ENCODE data around the gene UPP1. TPM values are rescaled to one million over a fixed set of nuclear protein-coding genes. Genes with fewer than 3 reads are reported as not detected.

Gene UPP1
- total RNA-seq, 4 donors from 2014 or later = 7.1 to 26.8 (median 10.6) TPM

DNA sequence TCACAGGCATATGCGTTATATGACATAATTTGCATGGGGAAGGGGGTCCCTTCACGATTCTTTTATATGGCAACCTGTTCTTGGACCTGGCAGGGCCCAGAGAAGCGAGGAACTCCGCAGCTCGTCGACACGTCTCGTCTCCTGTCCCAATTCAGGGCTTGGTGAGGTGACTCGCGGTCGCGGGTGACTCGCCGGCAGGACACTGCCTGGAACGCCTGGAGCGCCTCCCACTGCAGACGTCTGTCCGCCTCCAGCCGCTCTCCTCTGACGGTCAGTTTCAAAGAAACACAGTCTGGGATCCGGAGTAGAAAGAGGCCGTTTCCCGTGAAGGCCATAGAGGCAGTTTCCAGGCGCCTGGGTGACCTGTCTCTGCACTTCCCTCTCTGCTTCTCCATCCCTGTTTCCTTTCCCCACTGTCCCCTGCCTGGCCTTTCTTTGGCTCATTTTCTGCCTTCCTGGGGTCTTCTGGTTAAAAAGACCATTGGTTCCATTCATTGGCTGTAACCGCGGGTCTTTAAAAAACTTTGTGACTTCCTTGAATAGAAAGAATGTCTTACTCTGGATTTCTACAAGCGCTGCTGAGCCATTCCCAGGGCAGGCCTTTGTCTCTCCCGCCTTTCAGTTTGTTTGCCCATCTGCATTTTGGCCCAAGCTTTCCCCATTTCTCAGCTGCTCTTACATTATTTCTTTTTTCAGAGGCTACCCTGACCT lies 1.2 kb downstream of the UPP1 start:
- no peaks in the 10 kb centered on the region for H3K27me3 ChIP-seq
- peak overlapping the region; percentile 85 to 90 (median 86) for H3K27ac ChIP-seq (replicated peaks in 1 of 4)
- WGBS = 61% methylated on average over 27 of the region's 28 CpGs
- H3K9me3 ChIP-seq = no peaks in the 10 kb centered on the region
- H3K4me3 ChIP-seq = peak overlapping the region; percentile 71 to 94 (median 90)
- peaks cover 25 to 38% (median 28%) of the 10 kb centered on the region in 4 donors for H3K4me1 ChIP-seq
- TF ChIP-seq POLR2AphosphoS5 (IDR thresholded peaks at IDR 0.05) = peak in 1 of 2 donors; percentile 18
- TF ChIP-seq EP300 (IDR thresholded peaks at IDR 0.05) = no peak
- intact Hi-C loops (cut with DNase I) = loop anchor here (2.0 kb wide), 1 partner anchor 111 kb away; the partner anchor contains the start of gene HUS1
- peak; percentile 91 for DNase-seq (ENCODE audit: extremely low spot score)
- H3K36me3 ChIP-seq = peaks cover 0 to 43% (median 30%) of the 10 kb centered on the region in 4 donors

DNA sequence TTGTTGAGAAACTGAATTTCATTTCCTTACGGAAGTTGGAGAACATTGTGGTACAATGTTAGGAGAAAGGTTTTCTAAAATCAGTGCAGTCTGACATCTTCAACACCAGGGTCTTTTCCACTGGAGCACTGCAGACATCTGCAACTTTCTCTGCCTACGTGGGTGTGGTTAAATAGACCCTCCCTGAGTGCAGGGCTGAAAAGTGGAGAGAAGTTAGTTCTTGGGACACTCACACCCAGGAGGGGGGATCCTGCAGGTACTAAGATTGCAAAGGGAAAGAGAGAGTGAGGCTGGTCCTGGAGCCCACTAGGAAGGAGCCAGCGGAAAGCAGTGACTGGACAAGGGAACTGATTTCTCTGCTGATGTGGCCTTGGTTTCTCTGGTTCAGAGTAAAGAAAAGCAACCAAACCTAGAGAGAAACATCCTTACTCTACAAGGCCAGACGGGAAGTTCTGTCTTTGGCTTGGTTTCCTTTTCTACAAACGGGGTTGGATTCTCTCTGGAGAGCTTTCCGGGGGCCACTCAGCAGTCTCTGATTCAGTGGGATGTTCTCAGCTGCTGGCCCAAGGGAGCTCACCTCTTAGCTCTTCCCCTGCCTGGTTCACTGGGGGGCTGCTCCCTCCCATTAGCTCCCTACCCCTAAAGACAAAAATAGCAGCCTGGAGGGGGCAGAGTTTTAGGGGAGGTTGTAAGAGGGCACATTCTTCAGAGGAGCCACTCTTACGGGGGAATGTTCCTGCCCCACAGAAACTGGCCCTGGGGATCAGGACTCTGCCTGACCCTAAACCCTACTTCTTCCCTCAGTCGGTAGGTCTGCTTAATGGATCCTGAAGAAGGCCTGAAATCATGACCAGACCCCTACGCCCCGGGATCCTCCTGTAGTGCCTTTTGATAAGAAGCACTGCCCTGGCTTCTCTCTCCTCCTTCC lies 2.7 kb downstream of the UPP1 start:
- H3K9me3 ChIP-seq = no peaks in the 10 kb centered on the region
- peaks cover 0 to 59% (median 44%) of the 10 kb centered on the region in 4 donors for H3K36me3 ChIP-seq
- intact Hi-C loops (cut with DNase I) = loop anchor here (2.0 kb wide), 1 partner anchor 113 kb away; the partner anchor contains the start of gene HUS1
- peak; percentile 90 for DNase-seq (ENCODE audit: extremely low spot score)
- peaks cover 31 to 40% (median 33%) of the 10 kb centered on the region in 4 donors for H3K4me1 ChIP-seq
- no peak overlapping the region for H3K4me3 ChIP-seq
- H3K27me3 ChIP-seq = no peaks in the 10 kb centered on the region
- H3K27ac ChIP-seq (replicated peaks in 1 of 4) = no peak overlapping the region
- TF ChIP-seq POLR2AphosphoS5 (IDR thresholded peaks at IDR 0.05) (no peak), POLR2A (IDR thresholded peaks at IDR 0.05; ENCODE audit: low read depth) (no peak), EP300 (IDR thresholded peaks at IDR 0.05) (no peak), CTCF (IDR thresholded peaks at IDR 0.05) (no peak)
- 81% methylated on average over 10 of the region's 10 CpGs for WGBS

DNA sequence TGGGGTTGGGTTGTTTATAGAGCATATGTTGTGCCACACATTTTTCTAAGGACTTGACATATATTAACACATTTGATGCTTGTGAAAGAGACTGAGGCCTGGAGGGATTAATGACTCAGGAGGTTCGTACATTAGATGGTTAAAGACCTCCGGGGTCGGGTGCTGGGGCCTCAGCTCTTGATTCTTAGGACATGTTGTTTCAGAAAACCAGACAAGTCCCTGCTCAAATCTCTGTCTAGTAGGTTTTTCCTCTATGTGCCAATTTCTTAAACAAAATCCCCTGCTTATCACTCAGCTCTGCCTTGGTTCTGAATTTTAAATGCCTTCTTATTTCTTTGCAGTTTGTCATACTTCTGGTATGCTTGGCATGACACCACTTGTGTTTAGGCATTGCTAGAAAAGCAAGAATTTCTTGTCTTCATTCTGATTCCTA lies 5.8 kb downstream of the UPP1 start:
- H3K36me3 ChIP-seq = peaks cover 0 to 80% (median 68%) of the 10 kb centered on the region in 4 donors
- no peaks in the 10 kb centered on the region for H3K9me3 ChIP-seq
- no peak overlapping the region for H3K4me3 ChIP-seq
- peak; percentile 74 for DNase-seq (ENCODE audit: extremely low spot score)
- H3K27ac ChIP-seq (replicated peaks in 1 of 4) = no peak overlapping the region
- no peak for TF ChIP-seq POLR2A (IDR thresholded peaks at IDR 0.05; ENCODE audit: low read depth)
- TF ChIP-seq EP300 (IDR thresholded peaks at IDR 0.05) = no peak
- TF ChIP-seq CTCF (IDR thresholded peaks at IDR 0.05) = no peak
- no peak for TF ChIP-seq POLR2AphosphoS5 (IDR thresholded peaks at IDR 0.05)
- WGBS = 78% methylated on average over 3 of the region's 3 CpGs
- peaks cover 16 to 24% (median 20%) of the 10 kb centered on the region in 4 donors for H3K4me1 ChIP-seq
- intact Hi-C loops (cut with DNase I) = no loop called here
- H3K27me3 ChIP-seq = no peaks in the 10 kb centered on the region

GRCh38 chr7:48096273-48096672 lies 7.2 kb downstream of the UPP1 start:
- H3K27me3 ChIP-seq = no peaks in the 10 kb centered on the region
- H3K4me3 ChIP-seq = no peak overlapping the region
- peak; percentile 21 for DNase-seq (ENCODE audit: extremely low spot score)
- H3K36me3 ChIP-seq = peaks cover 0 to 92% (median 71%) of the 10 kb centered on the region in 4 donors
- H3K9me3 ChIP-seq = no peaks in the 10 kb centered on the region
- peaks cover 7 to 14% (median 11%) of the 10 kb centered on the region in 4 donors for H3K4me1 ChIP-seq
- intact Hi-C loops (cut with DNase I) = no loop called here
- TF ChIP-seq POLR2AphosphoS5 (IDR thresholded peaks at IDR 0.05) = no peak
- no peak for TF ChIP-seq CTCF (IDR thresholded peaks at IDR 0.05)
- TF ChIP-seq POLR2A (IDR thresholded peaks at IDR 0.05; ENCODE audit: low read depth) = no peak
- no peak for TF ChIP-seq EP300 (IDR thresholded peaks at IDR 0.05)
- 84% methylated on average over 2 of the region's 2 CpGs for WGBS
- no peak overlapping the region for H3K27ac ChIP-seq (replicated peaks in 1 of 4)
